ENCODE measurements around the gene FERMT3. TPM values are rescaled to one million over a fixed set of nuclear protein-coding genes. Genes with fewer than 3 reads are reported as not detected.

The FERMT3 gene
- total and polyA plus RNA-seq, 2 of the 13 experiments (the other 11 are each of a cell fraction or from before 2014, with no cell fraction given), result 0.29 TPM; not detected in 1

- TF ChIP-seq, protein P1, sequence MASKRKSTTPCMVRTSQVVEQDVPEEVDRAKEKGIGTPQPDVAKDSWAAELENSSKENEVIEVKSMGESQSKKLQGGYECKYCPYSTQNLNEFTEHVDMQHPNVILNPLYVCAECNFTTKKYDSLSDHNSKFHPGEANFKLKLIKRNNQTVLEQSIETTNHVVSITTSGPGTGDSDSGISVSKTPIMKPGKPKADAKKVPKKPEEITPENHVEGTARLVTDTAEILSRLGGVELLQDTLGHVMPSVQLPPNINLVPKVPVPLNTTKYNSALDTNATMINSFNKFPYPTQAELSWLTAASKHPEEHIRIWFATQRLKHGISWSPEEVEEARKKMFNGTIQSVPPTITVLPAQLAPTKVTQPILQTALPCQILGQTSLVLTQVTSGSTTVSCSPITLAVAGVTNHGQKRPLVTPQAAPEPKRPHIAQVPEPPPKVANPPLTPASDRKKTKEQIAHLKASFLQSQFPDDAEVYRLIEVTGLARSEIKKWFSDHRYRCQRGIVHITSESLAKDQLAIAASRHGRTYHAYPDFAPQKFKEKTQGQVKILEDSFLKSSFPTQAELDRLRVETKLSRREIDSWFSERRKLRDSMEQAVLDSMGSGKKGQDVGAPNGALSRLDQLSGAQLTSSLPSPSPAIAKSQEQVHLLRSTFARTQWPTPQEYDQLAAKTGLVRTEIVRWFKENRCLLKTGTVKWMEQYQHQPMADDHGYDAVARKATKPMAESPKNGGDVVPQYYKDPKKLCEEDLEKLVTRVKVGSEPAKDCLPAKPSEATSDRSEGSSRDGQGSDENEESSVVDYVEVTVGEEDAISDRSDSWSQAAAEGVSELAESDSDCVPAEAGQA (IDR thresholded peaks at IDR 0.05; ENCODE audit: low read depth), result peak; percentile 60
- TF ChIP-seq, protein P1 (CRISPR knock-in tag; IDR thresholded peaks at IDR 0.05; ENCODE audit: borderline replicate concordance), result no peak
- TF ChIP-seq NFE2L2 (IDR thresholded peaks at IDR 0.05; ENCODE audit: low read length), result no peak
- peak; percentile 75 for TF ChIP-seq ZBTB43 (CRISPR knock-in tag; conservative IDR thresholded peaks at IDR 0.05)
- no peak for TF ChIP-seq ZNF180 (CRISPR knock-in tag; IDR thresholded peaks at IDR 0.05; ENCODE audit: borderline replicate concordance, low read depth)
- TF ChIP-seq ZNF20 (CRISPR knock-in tag; IDR thresholded peaks at IDR 0.05), result 0 out of 2 replicates have a peak, but pooled peaks have one; percentile 60
- TF ChIP-seq, protein P2, sequence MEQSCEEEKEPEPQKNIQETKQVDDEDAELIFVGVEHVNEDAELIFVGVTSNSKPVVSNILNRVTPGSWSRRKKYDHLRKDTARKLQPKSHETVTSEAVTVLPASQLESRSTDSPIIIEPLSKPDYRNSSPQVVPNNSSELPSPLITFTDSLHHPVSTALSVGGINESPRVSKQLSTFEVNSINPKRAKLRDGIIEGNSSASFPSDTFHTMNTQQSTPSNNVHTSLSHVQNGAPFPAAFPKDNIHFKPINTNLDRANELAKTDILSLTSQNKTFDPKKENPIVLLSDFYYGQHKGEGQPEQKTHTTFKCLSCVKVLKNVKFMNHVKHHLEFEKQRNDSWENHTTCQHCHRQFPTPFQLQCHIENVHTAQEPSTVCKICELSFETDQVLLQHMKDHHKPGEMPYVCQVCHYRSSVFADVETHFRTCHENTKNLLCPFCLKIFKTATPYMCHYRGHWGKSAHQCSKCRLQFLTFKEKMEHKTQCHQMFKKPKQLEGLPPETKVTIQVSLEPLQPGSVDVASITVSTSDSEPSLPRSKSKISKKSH (CRISPR knock-in tag; IDR thresholded peaks at IDR 0.05; ENCODE audit: borderline replicate concordance), result no peak
- no peak; the same call in none of the 2 replicates for TF ChIP-seq RFXAP (CRISPR knock-in tag; IDR thresholded peaks at IDR 0.05; ENCODE audit: borderline replicate concordance)
- TF ChIP-seq ZNF800 (CRISPR knock-in tag; IDR thresholded peaks at IDR 0.05), result peak; percentile 86
- TF ChIP-seq HOXA3 (CRISPR knock-in tag; IDR thresholded peaks at IDR 0.05), result peak; percentile 78
- TF ChIP-seq, protein P3, sequence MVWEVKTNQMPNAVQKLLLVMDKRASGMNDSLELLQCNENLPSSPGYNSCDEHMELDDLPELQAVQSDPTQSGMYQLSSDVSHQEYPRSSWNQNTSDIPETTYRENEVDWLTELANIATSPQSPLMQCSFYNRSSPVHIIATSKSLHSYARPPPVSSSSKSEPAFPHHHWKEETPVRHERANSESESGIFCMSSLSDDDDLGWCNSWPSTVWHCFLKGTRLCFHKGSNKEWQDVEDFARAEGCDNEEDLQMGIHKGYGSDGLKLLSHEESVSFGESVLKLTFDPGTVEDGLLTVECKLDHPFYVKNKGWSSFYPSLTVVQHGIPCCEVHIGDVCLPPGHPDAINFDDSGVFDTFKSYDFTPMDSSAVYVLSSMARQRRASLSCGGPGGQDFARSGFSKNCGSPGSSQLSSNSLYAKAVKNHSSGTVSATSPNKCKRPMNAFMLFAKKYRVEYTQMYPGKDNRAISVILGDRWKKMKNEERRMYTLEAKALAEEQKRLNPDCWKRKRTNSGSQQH (CRISPR knock-in tag; IDR thresholded peaks at IDR 0.05; ENCODE audit: low read depth), result 0 out of 2 replicates have a peak, but pooled peaks have one; percentile 26
- no peak for TF ChIP-seq KDM3A (CRISPR knock-in tag; IDR thresholded peaks at IDR 0.05; ENCODE audit: low read depth)
- no peak for TF ChIP-seq ZNF382 (CRISPR knock-in tag; IDR thresholded peaks at IDR 0.05; ENCODE audit: borderline replicate concordance)
- TF ChIP-seq SRSF9 (IDR thresholded peaks at IDR 0.05; ENCODE audit: borderline replicate concordance, insufficient read depth, low read depth, low read length, poor library complexity, severe bottlenecking), result no peak
- peak; percentile 22; the same call in 1 of the 2 replicates for TF ChIP-seq AKAP8 (CRISPR knock-in tag; IDR thresholded peaks at IDR 0.05)
- TF ChIP-seq ZNF577 (CRISPR knock-in tag; IDR thresholded peaks at IDR 0.05; ENCODE audit: borderline replicate concordance, low read depth), result no peak
Observed at GRCh38 chr11:64165842-64166635, 40.5 kb upstream of the FERMT3 start, which contains the start of gene MACROD1 (continued).
